22Rv1 (cell line): Measurements from ENCODE around the gene LAS1L.
"Not testable (repeated sequence)": the region's sequence is repeated elsewhere in the genome, so short reads cannot be mapped to it uniquely, and the experiment has no call there.

ENCODE experiments used
- H3K27ac ChIP-seq: fragments of 450-650 bp; 2 replicates; pipeline ENCODE4 v1.5.1; 2017
- ZFX ChIP-seq: fragments of 450-650 bp; IDR thresholded peaks from 2 replicates; pipeline ENCODE4 v1.6.1; 2017; ENCODE audit warnings: antibody characterized with exemption, borderline replicate concordance
- TF ChIP-seq, protein P1 (sequence below): fragments of 450-650 bp; IDR thresholded peaks from 2 replicates; pipeline ENCODE4 v1.5.1; 2017; ENCODE audit warnings: mild to moderate bottlenecking

Gene LAS1L

DNA sequence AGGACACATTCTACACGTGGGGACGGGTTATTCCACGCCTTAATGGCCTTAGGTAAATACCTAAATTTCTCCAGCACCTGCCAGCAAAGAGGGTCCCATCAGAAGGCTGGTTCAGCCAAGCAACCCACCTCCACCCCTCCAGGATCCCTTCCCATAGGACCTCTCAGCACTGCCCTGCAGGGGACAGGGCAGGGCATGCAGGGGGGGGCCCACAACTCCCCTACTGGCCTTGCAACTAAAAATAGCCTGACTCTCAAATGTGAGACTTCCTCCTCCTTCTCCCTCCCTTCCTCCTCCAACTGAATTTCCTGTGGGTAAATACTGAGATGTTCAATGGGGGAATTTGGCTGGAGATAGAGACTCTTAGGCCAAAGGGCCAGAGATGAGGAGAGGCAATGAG lies 6.3 kb downstream of the LAS1L start:
- TF ChIP-seq, protein P1, sequence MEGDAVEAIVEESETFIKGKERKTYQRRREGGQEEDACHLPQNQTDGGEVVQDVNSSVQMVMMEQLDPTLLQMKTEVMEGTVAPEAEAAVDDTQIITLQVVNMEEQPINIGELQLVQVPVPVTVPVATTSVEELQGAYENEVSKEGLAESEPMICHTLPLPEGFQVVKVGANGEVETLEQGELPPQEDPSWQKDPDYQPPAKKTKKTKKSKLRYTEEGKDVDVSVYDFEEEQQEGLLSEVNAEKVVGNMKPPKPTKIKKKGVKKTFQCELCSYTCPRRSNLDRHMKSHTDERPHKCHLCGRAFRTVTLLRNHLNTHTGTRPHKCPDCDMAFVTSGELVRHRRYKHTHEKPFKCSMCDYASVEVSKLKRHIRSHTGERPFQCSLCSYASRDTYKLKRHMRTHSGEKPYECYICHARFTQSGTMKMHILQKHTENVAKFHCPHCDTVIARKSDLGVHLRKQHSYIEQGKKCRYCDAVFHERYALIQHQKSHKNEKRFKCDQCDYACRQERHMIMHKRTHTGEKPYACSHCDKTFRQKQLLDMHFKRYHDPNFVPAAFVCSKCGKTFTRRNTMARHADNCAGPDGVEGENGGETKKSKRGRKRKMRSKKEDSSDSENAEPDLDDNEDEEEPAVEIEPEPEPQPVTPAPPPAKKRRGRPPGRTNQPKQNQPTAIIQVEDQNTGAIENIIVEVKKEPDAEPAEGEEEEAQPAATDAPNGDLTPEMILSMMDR, result no peak
- no peak for TF ChIP-seq ZFX
- no peak overlapping the region for H3K27ac ChIP-seq

DNA sequence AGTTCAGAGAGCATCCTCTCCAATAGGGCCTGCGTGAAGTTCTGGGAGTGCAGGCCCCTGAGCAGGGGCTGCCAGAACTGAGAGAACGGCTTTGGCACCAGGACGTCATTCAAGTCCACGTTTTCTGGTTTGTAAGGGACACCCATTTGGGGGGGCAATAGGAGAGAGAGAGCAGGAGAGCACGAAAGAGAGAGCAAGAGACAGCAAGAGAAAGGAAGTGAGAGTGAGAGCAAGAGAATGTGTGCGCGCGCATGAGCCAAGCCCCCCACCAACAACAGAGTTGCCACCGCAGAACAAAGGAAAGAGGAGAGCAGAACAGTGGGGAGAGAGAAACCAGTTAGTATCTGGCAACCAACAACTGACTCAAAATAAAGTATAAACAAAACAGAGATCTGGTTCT lies 10.4 kb downstream of the LAS1L start:
- no peak overlapping the region for H3K27ac ChIP-seq
- TF ChIP-seq ZFX, result no peak
- TF ChIP-seq, protein P1, result no peak

DNA sequence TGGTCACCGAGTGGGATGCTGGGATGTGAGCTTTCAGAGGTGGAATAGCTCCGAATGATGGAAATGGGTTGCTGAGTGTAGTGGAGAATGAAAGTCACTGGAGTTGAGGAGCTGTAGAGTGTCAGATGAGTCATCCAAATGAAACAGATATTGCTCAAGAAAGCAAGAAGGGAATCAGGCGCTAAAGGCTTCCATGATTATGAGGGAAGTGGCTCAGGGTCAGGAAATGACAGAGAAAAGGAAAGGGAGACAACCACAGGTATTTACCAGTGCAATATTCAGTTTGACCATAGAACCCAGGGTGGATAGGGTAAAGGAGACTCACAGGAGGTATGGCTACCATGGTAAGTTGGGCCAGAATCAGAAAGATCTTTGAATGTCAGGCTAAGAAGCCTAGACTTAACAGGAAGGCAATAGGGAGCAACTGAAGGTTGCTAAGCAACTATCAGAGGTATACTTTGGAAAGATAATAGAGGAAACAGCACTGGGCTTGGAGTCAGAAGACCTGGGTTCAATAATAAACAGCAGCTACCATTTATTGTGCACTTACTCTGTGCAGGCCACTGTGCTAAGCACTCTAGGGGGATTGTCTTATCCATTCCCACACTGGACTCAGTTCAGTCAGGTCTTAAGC lies 11.7 kb downstream of the LAS1L start:
- H3K27ac ChIP-seq, result no peak overlapping the region
- no peak for TF ChIP-seq ZFX
- TF ChIP-seq, protein P1, result no peak

DNA sequence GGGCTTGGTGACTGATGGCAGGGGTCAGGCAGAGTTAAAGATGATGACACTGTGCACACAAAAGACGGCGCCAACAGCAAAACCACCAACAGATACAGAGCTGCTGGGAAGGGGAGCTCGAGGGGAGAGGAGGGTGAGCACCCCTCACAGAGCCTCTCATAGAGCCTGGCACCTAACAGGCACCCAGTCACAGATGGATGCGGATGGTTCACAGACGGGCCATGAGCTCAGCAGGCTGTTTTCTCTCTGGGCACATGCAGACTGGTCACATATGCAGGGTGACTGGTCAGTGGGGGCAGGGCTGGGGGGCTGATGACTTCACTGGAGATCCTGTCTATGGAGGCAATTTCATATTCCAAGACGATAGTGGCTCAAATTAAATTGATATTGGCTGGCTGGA lies 15.1 kb downstream of the LAS1L start:
- H3K27ac ChIP-seq, result not testable (repeated sequence)

DNA sequence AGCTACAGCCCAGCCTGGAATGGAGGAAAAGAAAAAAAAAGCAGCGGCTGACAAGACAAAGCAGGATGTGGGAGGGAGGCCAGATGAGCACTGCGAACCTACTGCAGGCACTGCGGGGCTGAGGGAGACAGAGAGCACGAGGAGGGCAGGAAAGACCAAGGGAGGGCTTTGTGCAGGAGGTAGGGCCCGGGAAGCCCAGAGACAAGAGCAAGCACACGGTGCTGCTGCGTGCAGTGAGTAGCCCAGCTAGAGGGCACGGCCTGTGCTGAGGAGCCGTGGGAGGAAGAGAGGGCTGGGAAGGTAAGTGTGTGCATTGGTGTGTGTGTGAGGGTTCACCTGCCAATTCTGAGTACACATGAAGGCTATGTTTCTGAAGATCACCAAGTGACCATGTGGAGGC lies 15.6 kb downstream of the LAS1L start:
- not testable (repeated sequence) for H3K27ac ChIP-seq

DNA sequence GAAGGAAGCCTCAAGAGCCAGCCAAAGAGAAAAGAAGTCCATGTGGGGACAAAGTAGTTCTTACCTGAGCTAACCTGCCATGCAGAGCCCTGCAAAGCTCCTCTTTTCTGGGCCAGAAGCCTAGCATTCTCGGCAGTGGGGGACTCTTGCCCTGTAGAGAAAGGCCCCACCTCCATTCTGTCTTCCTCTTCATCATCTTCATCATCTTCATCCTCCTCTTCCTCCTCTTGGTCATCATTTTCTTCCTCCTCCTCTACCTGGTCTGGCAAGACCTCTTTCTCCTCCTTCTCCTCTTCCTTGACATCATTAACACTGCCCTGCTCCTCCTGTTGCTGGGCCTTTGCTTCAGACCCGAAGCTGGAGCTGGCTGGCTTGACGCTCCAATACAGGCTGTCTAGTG lies 16.7 kb downstream of the LAS1L start:
- no peak overlapping the region for H3K27ac ChIP-seq
- no peak for TF ChIP-seq ZFX
- TF ChIP-seq, protein P1, result no peak

DNA sequence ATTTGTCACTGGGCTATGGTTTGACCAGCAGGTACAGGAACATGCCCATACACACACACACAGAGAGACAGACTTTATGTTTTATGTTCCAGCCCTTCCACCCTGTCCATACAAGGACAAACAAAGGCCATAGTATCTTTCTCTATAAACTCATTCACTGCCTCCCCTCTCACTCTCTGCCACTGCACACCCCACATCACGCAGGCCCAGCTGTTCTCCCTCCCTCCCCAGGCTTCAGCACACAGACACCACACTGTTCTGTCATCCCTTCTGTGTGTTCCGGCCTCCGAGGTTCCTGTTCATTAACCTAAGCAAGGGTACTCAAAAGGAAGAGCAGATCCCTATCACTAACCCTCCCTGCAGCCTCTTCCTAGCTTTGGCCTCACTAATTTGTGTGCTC lies 17.8 kb downstream of the LAS1L start:
- no peak overlapping the region for H3K27ac ChIP-seq
- TF ChIP-seq, protein P1, result no peak
- TF ChIP-seq ZFX, result no peak

DNA sequence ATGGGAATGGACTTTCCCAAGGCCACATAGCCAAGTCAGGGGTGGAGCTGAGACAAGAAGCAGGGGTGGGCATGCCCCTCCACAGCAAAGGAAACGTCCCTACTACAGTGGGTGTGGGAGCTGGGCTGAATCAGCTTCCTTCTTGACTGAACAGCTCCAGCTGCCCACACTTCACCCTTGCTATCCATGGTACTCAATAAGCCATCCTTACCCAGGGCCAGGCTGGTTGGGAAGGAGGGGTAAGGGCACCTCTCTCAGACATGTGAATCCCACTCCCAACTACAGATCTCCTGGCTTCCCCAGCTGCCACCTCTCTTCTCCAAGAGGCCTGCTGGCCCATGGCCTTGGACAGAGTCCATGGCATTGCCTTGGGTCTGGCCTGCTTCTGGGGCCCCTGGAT lies 21.0 kb downstream of the LAS1L start:
- no peak overlapping the region for H3K27ac ChIP-seq
- TF ChIP-seq, protein P1, result no peak
- TF ChIP-seq ZFX, result no peak

DNA sequence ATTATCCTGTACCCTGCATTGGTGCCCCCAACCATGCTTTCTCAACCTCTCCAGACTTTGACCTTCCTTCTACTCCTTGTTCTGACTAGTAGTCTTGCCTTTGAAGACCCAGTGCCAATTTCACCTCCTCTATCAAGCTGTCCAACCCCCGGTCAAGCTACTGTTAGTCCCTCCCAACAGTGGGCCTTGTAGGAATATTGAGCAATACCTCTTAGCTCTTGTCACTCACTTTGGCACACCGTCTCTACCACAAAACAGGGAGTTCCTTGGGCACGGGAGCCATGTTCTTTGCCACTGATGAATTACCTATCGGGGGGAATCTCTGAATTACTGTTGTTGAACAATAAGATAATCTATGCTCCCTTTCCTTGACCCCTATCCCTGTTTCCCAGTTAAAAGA lies 25.2 kb downstream of the LAS1L start:
- no peak overlapping the region for H3K27ac ChIP-seq
- TF ChIP-seq, protein P1, result no peak
- no peak for TF ChIP-seq ZFX
